ENCODE results near the gene TTC29.

TTC29 gene

DNA sequence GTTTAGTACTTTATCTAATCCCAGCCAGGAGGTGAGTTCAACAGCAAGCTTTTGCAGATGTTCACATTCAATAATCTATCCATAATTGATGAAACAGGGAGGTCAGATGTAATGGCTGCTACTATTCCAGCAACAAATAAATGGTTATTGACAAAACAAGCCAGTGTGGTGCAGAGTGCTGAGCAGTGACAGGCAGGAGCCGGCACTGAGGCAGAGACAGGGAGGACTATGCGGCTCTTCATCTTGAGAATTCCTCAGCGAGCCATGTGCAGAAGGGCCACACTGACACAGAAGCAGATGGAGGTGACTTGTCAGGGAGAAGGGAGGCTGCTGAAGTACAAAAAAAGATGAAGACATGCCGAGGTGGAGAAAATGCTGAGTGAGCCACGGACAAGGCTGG is 98.3 kb downstream of the TTC29 start (continued):
- no peak for TF ChIP-seq ZNF510 (tag by site-specific recombination; IDR thresholded peaks at IDR 0.05; ENCODE audit: insufficient replicate concordance)
- TF ChIP-seq ZNF544 (tag by site-specific recombination; IDR thresholded peaks at IDR 0.05), result no peak
- TF ChIP-seq, protein P1, sequence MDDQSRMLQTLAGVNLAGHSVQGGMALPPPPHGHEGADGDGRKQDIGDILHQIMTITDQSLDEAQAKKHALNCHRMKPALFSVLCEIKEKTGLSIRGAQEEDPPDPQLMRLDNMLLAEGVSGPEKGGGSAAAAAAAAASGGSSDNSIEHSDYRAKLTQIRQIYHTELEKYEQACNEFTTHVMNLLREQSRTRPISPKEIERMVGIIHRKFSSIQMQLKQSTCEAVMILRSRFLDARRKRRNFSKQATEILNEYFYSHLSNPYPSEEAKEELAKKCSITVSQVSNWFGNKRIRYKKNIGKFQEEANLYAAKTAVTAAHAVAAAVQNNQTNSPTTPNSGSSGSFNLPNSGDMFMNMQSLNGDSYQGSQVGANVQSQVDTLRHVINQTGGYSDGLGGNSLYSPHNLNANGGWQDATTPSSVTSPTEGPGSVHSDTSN (CRISPR knock-in tag; IDR thresholded peaks at IDR 0.05), result no peak

DNA sequence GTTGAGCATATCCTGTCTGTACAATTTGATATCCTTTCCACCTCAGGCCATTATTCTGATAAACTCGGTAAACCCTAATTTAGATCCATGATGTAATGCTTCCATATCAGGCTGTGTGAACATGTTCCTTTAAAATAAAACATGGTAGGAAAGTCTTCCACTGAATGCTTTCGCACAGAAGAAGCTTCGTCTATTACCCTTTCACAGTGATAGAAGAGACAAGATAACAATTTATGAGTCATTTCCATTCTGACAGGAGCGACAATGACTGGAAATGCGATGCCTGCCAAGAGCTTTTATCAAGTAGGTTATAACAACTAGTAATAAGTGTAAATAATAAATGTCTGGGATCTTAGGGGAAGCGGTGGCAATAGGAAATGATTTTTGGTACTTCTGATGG is 98.8 kb downstream of the TTC29 start:
- Histone ChIP-seq H3K36me3 (ENCODE audit: control insufficient read depth in 2 of 2, insufficient read depth in 1 of 2, low read length in 2 of 2) (no peaks in the 10 kb centered on the region), H3K4me3 (ENCODE audit: low read depth, low read length) (no peak overlapping the region), H3K9me3 (ENCODE audit: control insufficient read depth, insufficient read depth, low read depth, low read length) (no peaks in the 10 kb centered on the region), H3K27ac (ENCODE audit: extremely low read depth, low read depth, low read length) (no peak overlapping the region), H3K4me1 (ENCODE audit: control insufficient read depth, insufficient read depth, low read length) (no peaks in the 10 kb centered on the region)
- ChIA-PET POLR2A (no interaction called here), CTCF (no interaction called here)
- no peak for TF ChIP-seq ZNF701 (tag by site-specific recombination; IDR thresholded peaks at IDR 0.05)
- no peak for TF ChIP-seq ZNF76 (tag by site-specific recombination; IDR thresholded peaks at IDR 0.05; ENCODE audit: borderline replicate concordance, low read depth)
- TF ChIP-seq OSR2 (tag by site-specific recombination; IDR thresholded peaks at IDR 0.05), result no peak
- TF ChIP-seq TRIM28 (IDR thresholded peaks at IDR 0.05; ENCODE audit: borderline replicate concordance, low read length), result no peak
- TF ChIP-seq ZNF221 (tag by site-specific recombination; IDR thresholded peaks at IDR 0.05; ENCODE audit: borderline replicate concordance), result no peak
- TF ChIP-seq, protein P1 (CRISPR knock-in tag; IDR thresholded peaks at IDR 0.05), result no peak
- no peak for TF ChIP-seq YY2 (tag by site-specific recombination; IDR thresholded peaks at IDR 0.05)
- TF ChIP-seq ZBTB17 (tag by site-specific recombination; IDR thresholded peaks at IDR 0.05), result no peak
- TF ChIP-seq, protein P2, sequence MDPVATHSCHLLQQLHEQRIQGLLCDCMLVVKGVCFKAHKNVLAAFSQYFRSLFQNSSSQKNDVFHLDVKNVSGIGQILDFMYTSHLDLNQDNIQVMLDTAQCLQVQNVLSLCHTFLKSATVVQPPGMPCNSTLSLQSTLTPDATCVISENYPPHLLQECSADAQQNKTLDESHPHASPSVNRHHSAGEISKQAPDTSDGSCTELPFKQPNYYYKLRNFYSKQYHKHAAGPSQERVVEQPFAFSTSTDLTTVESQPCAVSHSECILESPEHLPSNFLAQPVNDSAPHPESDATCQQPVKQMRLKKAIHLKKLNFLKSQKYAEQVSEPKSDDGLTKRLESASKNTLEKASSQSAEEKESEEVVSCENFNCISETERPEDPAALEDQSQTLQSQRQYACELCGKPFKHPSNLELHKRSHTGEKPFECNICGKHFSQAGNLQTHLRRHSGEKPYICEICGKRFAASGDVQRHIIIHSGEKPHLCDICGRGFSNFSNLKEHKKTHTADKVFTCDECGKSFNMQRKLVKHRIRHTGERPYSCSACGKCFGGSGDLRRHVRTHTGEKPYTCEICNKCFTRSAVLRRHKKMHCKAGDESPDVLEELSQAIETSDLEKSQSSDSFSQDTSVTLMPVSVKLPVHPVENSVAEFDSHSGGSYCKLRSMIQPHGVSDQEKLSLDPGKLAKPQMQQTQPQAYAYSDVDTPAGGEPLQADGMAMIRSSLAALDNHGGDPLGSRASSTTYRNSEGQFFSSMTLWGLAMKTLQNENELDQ (tag by site-specific recombination; IDR thresholded peaks at IDR 0.05; ENCODE audit: low read depth), result no peak

GRCh38 chr4:146844761-146845160 is 100.9 kb downstream of the TTC29 start:
- Histone ChIP-seq H3K4me3 (ENCODE audit: low read depth, low read length) (no peak overlapping the region), H3K9me3 (ENCODE audit: control insufficient read depth, insufficient read depth, low read depth, low read length) (no peaks in the 10 kb centered on the region), H3K36me3 (ENCODE audit: control insufficient read depth in 2 of 2, insufficient read depth in 1 of 2, low read length in 2 of 2) (no peaks in the 10 kb centered on the region), H3K27ac (ENCODE audit: extremely low read depth, low read depth, low read length) (no peak overlapping the region), H3K4me1 (ENCODE audit: control insufficient read depth, insufficient read depth, low read length) (no peaks in the 10 kb centered on the region)
- ChIA-PET POLR2A (no interaction called here), CTCF (interaction anchor here (0.5 kb wide), 1 partner anchor 123 kb away, joined by 3 read pairs; no protein-coding TSS in a partner anchor)
- TF ChIP-seq ZNF610 (tag by site-specific recombination; IDR thresholded peaks at IDR 0.05; ENCODE audit: borderline replicate concordance), result no peak
- TF ChIP-seq YY1 (tag by site-specific recombination; IDR thresholded peaks at IDR 0.05), result no peak
- no peak for TF ChIP-seq ZNF394 (tag by site-specific recombination; IDR thresholded peaks at IDR 0.05; ENCODE audit: borderline replicate concordance)
- TF ChIP-seq ZNF654 (tag by site-specific recombination; IDR thresholded peaks at IDR 0.05; ENCODE audit: low read depth), result no peak
- TF ChIP-seq ZNF623 (tag by site-specific recombination; IDR thresholded peaks at IDR 0.05), result no peak
- no peak for TF ChIP-seq PRDM1 (tag by site-specific recombination; IDR thresholded peaks at IDR 0.05)
- no peak for TF ChIP-seq HOXC10 (CRISPR knock-in tag; IDR thresholded peaks at IDR 0.05)
- no peak for TF ChIP-seq ZNF792 (tag by site-specific recombination; IDR thresholded peaks at IDR 0.05)

Measured in HEK293 (cell line).